Thymus (tissue), 11 donors: ENCODE data around the gene PLSCR3. TPM values are rescaled to one million over a fixed set of nuclear protein-coding genes. Genes with fewer than 3 reads are reported as not detected.

Experiments
- DNase-seq, 9 donors: peaks; one replicate each; pipeline ENCODE4 v3.0.0-alpha.2; 2013; ENCODE audit warnings: low spot score in 9 of 9, low read depth in 6 of 9, missing footprints in 1 of 9
- H3K27ac ChIP-seq, 2 donors: one replicate each; pipeline ENCODE4 v1.5.1; 2013; ENCODE audit warnings: control low read depth in 1 of 2, low read depth in 1 of 2, low read length in 1 of 2, mild to moderate bottlenecking in 1 of 2, moderate library complexity in 1 of 2
- H3K27me3 ChIP-seq, 2 donors: one replicate each; pipeline ENCODE4 v1.5.1; 2013; ENCODE audit warnings: low read length in 1 of 2; ENCODE audit not compliant: control insufficient read depth in 2 of 2, insufficient read depth in 1 of 2
- H3K36me3 ChIP-seq, 2 donors: one replicate each; pipeline ENCODE4 v1.5.1; 2013; ENCODE audit warnings: low read length in 1 of 2, mild to moderate bottlenecking in 1 of 2, moderate library complexity in 1 of 2; ENCODE audit not compliant: control insufficient read depth in 2 of 2, insufficient read depth in 2 of 2
- H3K4me1 ChIP-seq, 2 donors: one replicate each; pipeline ENCODE4 v1.5.1; 2013; ENCODE audit warnings: low read length in 2 of 2; ENCODE audit not compliant: control insufficient read depth in 2 of 2, insufficient read depth in 2 of 2
- H3K4me3 ChIP-seq, 2 donors: one replicate each; pipeline ENCODE4 v1.5.1; 2013; ENCODE audit warnings: low read length in 2 of 2, control low read depth in 1 of 2, mild to moderate bottlenecking in 1 of 2
- H3K9me3 ChIP-seq, 2 donors: one replicate each; pipeline ENCODE4 v1.5.1; 2013; ENCODE audit warnings: low read length in 1 of 2, mild to moderate bottlenecking in 1 of 2; ENCODE audit not compliant: control insufficient read depth in 2 of 2, insufficient read depth in 1 of 2
- WGBS: extraction: QIAGEN DNeasy Blood & Tissue Kit; methylation state at CpG from one replicate; pipeline ENCODE4 v1.1.7; 2013; 5-methylcytosine and 5-hydroxymethylcytosine counted together
- polyA plus RNA-seq: library from polyadenylated mRNA; stranded (reverse); fragments of 200-250 nt; gene quantifications from one replicate; pipeline ENCODE4 v1.2.3, GENCODE V29; 2013
- total RNA-seq: library from RNA; stranded (reverse); fragments of 120-200 nt; gene quantifications from one replicate; pipeline ENCODE4 v1.2.4, GENCODE V29; 2013
- donor health status: healthy.

The PLSCR3 gene
- total and polyA plus RNA-seq, 2 donors: 9.3 to 32.7 TPM

- Histone ChIP-seq H3K27me3 (peaks cover 0 to 14% of the 10 kb centered on the region in 2 donors), H3K4me3 (no peak overlapping the region), H3K9me3 (no peaks in the 10 kb centered on the region), H3K4me1 (peaks cover 3 to 15% of the 10 kb centered on the region in 2 donors), H3K36me3 (peaks cover 0 to 5% of the 10 kb centered on the region in 2 donors), H3K27ac (no peak overlapping the region)
- WGBS: 97% methylated on average over 2 of the region's 2 CpGs
- DNase-seq: no peak
Observed at GRCh38 chr17:7357381-7357780, 36.9 kb downstream of the PLSCR3 start.

GRCh38 chr17:7356756-7357155, 37.6 kb downstream of the PLSCR3 start:
- no peak for DNase-seq
- H3K4me3 ChIP-seq: no peak overlapping the region

GRCh38 chr17:7356072-7356549, 38.2 kb downstream of the PLSCR3 start:
- Histone ChIP-seq H3K9me3 (no peaks in the 10 kb centered on the region), H3K4me3 (no peak overlapping the region), H3K4me1 (peaks cover 11 to 23% of the 10 kb centered on the region in 2 donors), H3K27ac (no peak overlapping the region), H3K27me3 (peaks cover 0 to 11% of the 10 kb centered on the region in 2 donors), H3K36me3 (peaks cover 0 to 8% of the 10 kb centered on the region in 2 donors)
- peak; percentile 60 to 92 (median 79) for DNase-seq
- 14% methylated on average over 12 of the region's 12 CpGs for WGBS

More at GRCh38 chr17:7356756-7357155, 37.6 kb downstream of the PLSCR3 start:
- peaks cover 0 to 5% of the 10 kb centered on the region in 2 donors for H3K36me3 ChIP-seq
- no peak overlapping the region for H3K27ac ChIP-seq
- H3K4me1 ChIP-seq: peaks cover 5 to 20% of the 10 kb centered on the region in 2 donors
- H3K27me3 ChIP-seq: peaks cover 0 to 11% of the 10 kb centered on the region in 2 donors
- H3K9me3 ChIP-seq: no peaks in the 10 kb centered on the region
- WGBS: 90% methylated on average over 8 of the region's 8 CpGs

- 92% methylated on average over 8 of the region's 8 CpGs for WGBS
Observed at GRCh38 chr17:7355573-7355972, 38.8 kb downstream of the PLSCR3 start.

GRCh38 chr17:7355053-7355452, 39.3 kb downstream of the PLSCR3 start, which contains the start of gene TMEM95:
TSS of gene TMEM95 (plus strand) at chr17:7355156. CDS start at chr17:7355205, 49 bp downstream.
- DNase-seq: no peak
- no peak within 1 kb of the TSS for H3K27ac ChIP-seq
- peaks cover 0 to 11% of the 10 kb centered on the region in 2 donors for H3K27me3 ChIP-seq
- H3K4me1 ChIP-seq: peaks cover 11 to 24% of the 10 kb centered on the region in 2 donors
- WGBS: 91% methylated on average over 10 of the region's 10 CpGs
- no peak within 1 kb of the TSS for H3K4me3 ChIP-seq
- H3K36me3 ChIP-seq: peaks cover 8 to 12% of the 10 kb centered on the region in 2 donors
- no peaks in the 10 kb centered on the region for H3K9me3 ChIP-seq

More at GRCh38 chr17:7355573-7355972, 38.8 kb downstream of the PLSCR3 start:
- DNase-seq: no peak
- Histone ChIP-seq H3K27ac (no peak overlapping the region), H3K9me3 (no peaks in the 10 kb centered on the region), H3K36me3 (peaks cover 3 to 12% of the 10 kb centered on the region in 2 donors), H3K4me3 (no peak overlapping the region), H3K27me3 (peaks cover 0 to 11% of the 10 kb centered on the region in 2 donors), H3K4me1 (peaks cover 11 to 24% of the 10 kb centered on the region in 2 donors)

- Histone ChIP-seq H3K4me1 (peaks cover 11 to 30% of the 10 kb centered on the region in 2 donors), H3K9me3 (no peaks in the 10 kb centered on the region), H3K27ac (no peak overlapping the region), H3K4me3 (no peak overlapping the region), H3K27me3 (peaks cover 0 to 11% of the 10 kb centered on the region in 2 donors), H3K36me3 (peaks cover 12 to 17% of the 10 kb centered on the region in 2 donors)
- WGBS: 97% methylated on average over 9 of the region's 9 CpGs
- no peak for DNase-seq
Observed at GRCh38 chr17:7354262-7354843, 40.0 kb downstream of the PLSCR3 start.

GRCh38 chr17:7352910-7353635, 41.3 kb downstream of the PLSCR3 start:
- Histone ChIP-seq H3K27ac (no peak overlapping the region), H3K4me1 (peaks cover 11 to 30% of the 10 kb centered on the region in 2 donors), H3K36me3 (peaks cover 21 to 29% of the 10 kb centered on the region in 2 donors), H3K9me3 (no peaks in the 10 kb centered on the region), H3K27me3 (peaks cover 0 to 11% of the 10 kb centered on the region in 2 donors), H3K4me3 (no peak overlapping the region)
- WGBS: 97% methylated on average over 37 of the region's 37 CpGs
- DNase-seq: no peak

GRCh38 chr17:7352503-7352889, 41.8 kb downstream of the PLSCR3 start:
- Histone ChIP-seq H3K36me3 (peaks cover 27 to 35% of the 10 kb centered on the region in 2 donors), H3K4me1 (peaks cover 11 to 30% of the 10 kb centered on the region in 2 donors), H3K27me3 (peaks cover 0 to 11% of the 10 kb centered on the region in 2 donors), H3K27ac (peak overlapping the region in 1 of 2 donors; percentile 83), H3K9me3 (no peaks in the 10 kb centered on the region), H3K4me3 (peak overlapping the region; percentile 46 to 62)
- WGBS: 57% methylated on average over 10 of the region's 10 CpGs
- no peak for DNase-seq
